ENCODE results near the gene SLC1A5.

DNA sequence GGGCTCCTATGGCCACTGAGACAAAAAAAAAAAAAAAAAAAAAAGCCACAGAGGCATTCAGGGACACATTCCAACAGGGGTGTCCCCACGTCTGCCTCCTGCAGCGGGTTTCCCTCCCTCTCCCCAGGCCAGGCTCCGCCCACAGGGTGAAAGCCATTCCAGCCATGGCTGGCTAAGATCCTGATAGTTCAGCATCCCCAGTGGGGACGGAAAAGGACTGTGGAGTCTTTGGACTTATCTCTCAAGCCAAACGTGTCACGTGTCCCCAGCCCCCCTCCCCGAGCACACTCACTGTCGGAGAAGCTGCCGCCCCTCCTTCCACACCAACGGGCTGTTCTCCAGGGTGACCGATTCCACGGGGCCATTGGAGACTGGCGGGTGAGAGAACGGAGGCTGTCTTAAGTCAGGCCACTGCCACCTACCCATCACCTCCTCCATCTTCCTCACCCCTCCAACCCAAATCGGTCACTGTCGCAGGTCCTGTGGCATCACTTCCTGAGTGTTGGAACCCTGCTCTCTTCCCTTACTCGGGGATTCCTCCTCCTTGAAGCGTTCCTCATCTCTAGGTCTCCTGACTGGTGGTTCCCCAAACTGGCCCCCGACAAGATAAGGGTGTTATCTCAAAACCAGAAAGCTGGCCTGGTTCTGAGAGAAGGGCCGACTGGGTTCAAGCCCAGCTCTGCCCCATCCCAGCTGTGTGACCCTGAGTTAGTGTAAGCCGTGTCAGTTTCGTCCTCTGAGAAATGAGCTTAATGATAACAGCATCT lies 51.7 kb downstream of the SLC1A5 start:
- no peak for TF ChIP-seq CTCF (IDR thresholded peaks at IDR 0.05)
- no peak for TF ChIP-seq EP300 (IDR thresholded peaks at IDR 0.05)

Data from tibial nerve (tissue), 4 donors.